Head of caudate nucleus (tissue), 42 donors: ENCODE results near the gene MYRFL.

Source experiments
- DNase-seq, 42 donors: peaks; one replicate each; pipeline versions ENCODE4 v3.0.0 to v3.0.0-alpha.2; 2020 to 2021; ENCODE audit warnings: mixed read lengths in 7 of 42
- intact Hi-C: fragments of 100-400 bp; cut with DNase I; formaldehyde crosslinking; loops from one replicate; pipeline ENCODE4 v1.15.0; 2022

Gene MYRFL

DNA sequence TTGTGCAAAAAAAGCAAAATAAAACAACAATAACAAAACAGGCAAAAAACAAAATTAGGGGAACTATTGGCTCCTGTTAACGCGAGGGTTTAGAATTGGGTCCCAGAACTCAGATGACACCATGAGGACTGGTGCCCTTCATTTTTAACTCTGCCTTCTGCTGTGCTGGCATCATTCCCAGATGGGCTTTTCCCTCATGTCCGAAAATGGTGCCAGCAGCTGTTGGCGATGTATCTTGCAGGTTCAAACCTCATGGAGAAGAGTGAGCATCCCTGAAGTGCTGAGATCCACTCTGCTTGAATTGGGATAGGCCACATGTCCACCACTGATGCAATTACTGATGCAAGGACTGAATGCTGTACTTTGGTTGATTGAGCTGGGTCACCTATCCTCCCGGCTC, 61.1 kb downstream of the MYRFL start:
- intact Hi-C loops: no loop called here
- DNase-seq: no peak

DNA sequence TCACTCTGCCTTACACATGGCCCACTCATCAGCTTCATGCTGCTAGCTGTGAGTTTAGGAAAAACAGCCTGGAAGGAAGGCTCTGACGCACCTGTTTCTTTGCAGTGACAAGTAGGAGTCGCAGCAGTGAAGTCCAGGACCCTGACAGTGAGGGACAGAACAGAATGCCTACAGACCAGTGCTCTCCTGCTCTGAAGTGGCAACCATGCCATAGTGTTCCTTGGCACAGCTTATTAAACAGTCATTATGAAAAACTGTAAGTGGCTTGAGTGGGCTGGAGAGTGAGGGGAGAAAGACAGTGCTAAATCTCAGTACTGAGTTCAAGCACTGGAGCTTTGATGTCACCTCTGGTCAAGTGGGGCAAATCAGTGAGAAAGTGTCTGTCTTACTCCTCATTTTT, 61.7 kb downstream of the MYRFL start:
- intact Hi-C loops: no loop called here

GRCh38 chr12:69888901-69889300, 63.9 kb downstream of the MYRFL start:
- no peak for DNase-seq
- intact Hi-C loops: no loop called here

More for the DNA sequence above, 61.7 kb downstream of the MYRFL start:
- DNase-seq: no peak

DNA sequence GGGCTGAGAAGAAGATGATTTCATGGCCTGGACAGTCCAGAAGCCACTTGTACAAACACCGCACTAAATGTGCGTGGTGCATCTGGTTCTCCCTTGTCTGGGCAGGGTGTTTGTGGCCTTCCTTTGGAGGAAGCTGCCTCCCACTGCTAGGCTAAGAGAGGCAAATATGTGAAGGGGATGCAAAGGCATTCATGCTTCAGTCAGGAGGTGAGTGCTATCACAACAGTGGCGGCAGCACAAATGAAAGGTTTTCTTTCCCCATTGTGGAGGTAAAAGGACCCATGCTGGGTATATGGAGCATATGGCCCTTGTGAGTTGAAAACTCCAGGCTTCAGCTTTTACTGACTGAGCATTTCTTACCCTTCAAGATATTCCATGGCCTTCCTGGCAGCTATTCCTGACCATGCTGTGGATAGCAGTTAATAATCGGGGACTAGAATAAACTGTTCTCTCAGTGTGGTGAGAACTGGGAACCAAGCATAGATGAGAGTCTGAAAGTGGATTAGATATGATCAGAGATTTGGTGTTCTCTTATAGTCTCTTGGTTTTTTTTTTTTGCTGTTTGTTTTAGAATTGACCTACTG, 69.9 kb downstream of the MYRFL start:
- intact Hi-C loops: no loop called here
- no peak for DNase-seq

DNA sequence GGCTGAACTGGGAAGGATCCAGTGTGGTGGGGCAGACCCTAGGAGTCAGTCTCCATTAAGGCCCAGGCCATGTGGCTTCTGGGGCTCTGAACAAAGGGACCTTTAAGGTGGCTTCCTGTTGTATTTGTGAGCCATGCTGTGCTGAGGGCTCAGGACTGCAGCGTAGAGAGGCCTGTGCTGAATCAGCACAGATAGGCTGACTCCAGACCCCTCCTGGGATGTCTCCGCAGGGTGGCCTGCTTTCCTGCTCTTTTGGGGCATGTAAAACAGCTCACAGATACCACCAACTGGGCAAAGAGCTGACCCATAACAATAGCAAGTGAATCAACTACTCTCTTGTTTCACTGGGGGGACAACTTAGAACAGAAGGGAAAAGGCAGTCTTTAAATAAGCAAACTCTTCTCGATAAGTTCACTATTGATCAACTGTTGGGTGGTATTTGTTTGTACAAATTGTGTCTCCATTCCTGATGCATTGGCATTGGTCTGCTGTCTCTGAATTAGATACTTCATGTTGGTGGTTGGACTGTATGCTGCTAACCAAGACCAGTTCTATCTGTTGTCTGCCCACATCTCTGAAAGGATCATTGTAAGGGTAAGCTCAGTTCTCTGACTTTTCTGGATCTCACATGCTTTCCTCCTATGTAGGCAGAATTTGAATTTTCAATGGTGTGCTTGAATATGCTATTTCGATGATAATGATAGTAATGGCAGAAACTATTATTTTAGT, 71.8 kb downstream of the MYRFL start:
- DNase-seq: no peak
- intact Hi-C loops: no loop called here

DNA sequence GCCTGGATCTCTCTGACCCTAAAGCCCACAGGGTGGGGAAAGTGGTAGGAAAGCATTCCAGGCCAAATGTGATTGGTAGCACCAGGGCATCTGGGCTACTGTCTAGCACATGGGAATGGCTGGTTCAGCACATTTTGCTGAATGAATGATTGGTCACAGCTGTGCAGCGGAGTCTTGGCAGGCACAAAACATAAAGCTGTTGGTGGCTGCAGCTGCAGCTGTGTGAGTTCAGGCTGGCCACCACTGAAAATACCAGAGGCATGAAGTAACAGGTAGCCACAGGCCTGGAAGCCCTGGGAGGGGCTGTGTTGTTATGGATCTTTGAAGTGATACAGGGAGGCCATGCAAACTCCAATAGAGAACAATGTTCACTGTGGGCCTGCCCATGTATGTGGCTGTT, 72.7 kb downstream of the MYRFL start:
- DNase-seq: peak in 37 of 42 donors; percentile 12 to 84 (median 51)
- intact Hi-C loops: no loop called here

DNA sequence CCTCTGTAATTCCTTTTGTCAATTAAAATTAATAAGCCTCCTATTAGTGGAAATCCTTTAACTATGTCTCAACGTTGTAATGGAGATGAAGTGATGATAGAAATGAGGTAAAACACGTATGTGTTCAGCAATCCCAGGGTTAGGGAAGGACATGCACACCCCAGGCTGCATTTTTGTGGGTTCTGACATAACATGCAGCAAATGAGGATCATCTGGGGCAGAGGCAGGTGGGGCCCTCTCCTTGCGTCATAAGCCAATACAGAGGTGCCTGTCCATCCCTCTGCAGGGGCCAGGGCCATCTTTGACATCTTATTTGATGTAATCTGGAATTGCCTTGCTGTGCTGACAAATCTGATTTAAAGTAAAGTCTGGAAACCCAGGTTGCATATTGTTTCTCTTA, 73.2 kb downstream of the MYRFL start:
- intact Hi-C loops: no loop called here
- no peak for DNase-seq

GRCh38 chr12:69900720-69901131, 75.7 kb downstream of the MYRFL start:
- intact Hi-C loops: loop anchor here (2.0 kb wide), 1 partner anchor 678 kb away; no protein-coding TSS in a partner anchor
- DNase-seq: peak; percentile 9 to 94 (median 81)

DNA sequence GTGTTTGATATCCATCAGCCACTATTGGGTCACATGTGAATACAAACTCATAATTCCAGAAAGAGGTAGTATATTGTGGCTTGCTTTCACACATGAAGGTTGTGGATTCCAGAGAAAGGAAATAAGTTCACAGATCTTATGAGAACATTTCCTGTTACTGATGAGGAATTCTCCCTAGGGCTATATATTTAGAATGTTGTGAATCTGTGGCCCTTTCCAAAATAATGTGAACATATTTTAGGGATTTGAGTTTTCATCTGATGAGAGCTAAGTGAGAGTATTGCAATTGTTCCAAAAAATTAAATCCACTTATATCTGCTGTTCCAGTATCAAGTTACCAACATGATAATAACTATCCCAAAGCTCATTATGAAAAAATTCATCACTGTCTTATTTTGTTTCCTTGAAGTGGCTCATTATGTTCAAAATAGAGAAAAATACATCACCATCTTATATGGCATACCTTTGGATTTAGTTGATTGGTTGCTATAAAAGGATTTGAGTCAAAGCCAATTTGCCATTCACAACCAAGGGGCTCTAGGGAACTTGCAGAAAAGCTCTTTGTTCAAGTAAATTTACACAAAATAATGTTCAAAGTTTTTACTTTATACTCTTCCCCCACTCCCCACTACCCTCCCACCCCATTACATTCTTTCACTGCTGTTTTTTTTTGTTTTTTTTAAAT, 76.3 kb downstream of the MYRFL start:
- intact Hi-C loops: loop anchor here (2.0 kb wide), 1 partner anchor 677 kb away; no protein-coding TSS in a partner anchor
- no peak for DNase-seq

DNA sequence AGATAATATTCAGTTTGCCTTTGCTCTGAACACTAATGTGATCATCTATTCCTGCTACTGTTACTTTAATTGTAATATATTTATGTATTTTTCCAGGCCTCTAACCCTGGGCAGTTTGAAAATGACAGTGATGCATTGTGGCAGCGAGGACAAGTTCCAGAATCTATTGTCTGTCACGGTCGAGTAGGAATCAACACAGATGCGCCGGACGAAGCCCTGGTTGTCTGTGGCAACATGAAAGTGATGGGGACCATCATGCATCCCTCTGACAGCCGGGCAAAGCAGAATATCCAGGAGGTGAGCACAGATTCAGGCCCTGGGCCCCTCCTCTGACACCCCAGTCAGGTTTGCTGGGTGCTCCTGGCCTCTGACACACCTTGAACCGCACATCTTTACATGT, 78.5 kb downstream of the MYRFL start:
- intact Hi-C loops: no loop called here

DNA sequence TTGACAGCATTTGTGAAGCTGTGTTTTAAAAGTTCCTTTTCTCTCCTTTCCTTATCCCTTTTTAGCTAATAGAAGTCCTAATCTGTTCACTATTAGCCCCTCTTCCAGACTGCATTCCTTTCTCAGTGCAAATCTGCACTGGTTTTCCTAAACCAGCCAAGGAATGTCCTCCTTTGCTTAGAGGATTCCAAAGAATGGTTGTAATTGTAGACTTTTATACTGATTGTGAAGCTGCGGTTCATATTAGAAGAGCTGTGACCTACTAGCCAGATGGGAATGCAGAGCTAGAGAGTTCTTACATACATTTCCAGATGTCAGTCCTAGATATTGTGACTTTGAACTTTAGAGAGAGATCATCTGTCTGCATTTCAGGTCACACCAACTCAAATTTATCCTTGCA, 79.8 kb downstream of the MYRFL start:
- intact Hi-C loops: no loop called here
- DNase-seq: no peak

More for the DNA sequence above, 78.5 kb downstream of the MYRFL start:
- no peak for DNase-seq

DNA sequence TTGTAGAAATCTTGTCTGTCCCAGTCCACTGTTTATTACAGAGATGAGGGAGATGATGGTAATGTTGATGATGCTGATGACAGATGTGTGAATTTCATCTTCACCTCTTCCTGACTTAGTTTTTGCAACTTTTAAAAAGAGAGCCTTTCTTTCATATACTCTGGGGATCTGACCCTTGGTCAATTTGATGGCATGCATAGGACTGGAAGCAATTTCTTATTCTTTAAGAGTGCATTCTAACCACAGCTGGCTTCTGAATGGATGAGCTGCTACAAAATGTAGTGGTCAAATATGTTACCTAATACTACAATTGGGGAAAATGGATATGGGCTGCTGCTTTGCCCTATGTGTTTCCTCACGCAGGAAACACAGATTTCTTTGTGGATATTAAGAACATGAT, 80.8 kb downstream of the MYRFL start:
- no peak for DNase-seq
- intact Hi-C loops: no loop called here

DNA sequence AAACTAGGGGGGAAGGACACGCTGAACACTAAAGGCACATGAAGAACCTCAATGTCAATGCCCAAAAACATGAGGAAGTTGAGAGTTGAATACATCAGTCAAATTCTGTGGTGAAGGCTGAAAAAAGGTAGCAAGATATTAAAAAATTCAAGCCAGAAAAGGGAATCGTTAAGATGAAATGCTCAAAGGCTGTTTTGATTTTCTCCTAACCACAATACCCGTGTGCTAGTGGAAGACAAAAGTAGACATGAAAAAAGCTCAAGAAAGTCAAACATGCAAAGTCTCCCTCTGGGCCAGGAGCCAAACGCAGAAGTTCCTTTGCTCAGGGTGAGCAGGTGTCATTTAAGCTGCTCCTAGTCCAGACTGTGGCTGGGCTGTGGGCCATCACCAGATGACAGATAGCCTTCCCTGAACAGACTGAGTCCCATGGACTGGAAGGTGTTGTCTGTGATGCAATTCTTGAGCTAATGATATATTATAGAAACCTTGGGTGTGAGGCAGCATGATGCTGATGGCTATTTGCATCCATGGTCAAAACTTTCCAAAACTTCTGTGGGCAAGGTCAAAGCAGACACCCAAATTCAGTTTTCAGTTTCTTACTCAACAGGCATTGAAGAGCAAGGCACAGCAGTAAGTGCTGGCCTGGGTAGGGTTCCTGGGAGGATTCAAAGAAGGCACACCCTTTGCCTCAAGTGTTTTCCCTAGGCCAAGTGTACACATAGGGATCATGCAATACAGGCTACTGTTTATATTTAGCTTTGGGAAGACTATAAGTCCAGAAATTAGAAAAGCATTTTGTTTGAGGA, 81.6 kb downstream of the MYRFL start:
- intact Hi-C loops: no loop called here
- no peak for DNase-seq

GRCh38 chr12:69908203-69908602, 83.2 kb downstream of the MYRFL start:
- intact Hi-C loops: no loop called here
- DNase-seq: no peak

- intact Hi-C loops: no loop called here
Measured at GRCh38 chr12:69910694-69911093, 85.7 kb downstream of the MYRFL start.

DNA sequence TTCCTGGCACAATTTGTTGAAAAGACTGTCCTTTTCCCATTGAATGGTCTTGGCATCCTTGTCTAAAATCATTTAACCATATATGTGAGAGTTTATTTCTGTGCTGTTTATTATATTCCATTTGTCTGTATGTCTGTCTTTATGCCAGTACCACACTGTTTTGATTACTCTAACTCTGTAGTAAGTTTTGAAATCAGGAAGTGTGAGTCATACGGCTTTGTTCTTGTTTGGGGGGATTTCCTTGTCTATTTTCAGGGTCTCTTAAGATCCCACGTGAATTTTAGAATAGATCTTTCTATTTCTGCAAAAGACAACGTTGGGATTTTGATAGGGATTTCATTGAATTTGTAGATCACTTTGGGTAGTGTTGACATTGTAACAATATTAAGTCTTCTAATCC, 88.5 kb downstream of the MYRFL start:
- intact Hi-C loops: no loop called here
- no peak for DNase-seq

More at GRCh38 chr12:69910694-69911093, 85.7 kb downstream of the MYRFL start:
- no peak for DNase-seq

- intact Hi-C loops: no loop called here
- no peak for DNase-seq
Measured at GRCh38 chr12:69915964-69916363, 90.9 kb downstream of the MYRFL start.

GRCh38 chr12:69916544-69917235, 91.7 kb downstream of the MYRFL start:
- intact Hi-C loops: no loop called here
- no peak for DNase-seq

DNA sequence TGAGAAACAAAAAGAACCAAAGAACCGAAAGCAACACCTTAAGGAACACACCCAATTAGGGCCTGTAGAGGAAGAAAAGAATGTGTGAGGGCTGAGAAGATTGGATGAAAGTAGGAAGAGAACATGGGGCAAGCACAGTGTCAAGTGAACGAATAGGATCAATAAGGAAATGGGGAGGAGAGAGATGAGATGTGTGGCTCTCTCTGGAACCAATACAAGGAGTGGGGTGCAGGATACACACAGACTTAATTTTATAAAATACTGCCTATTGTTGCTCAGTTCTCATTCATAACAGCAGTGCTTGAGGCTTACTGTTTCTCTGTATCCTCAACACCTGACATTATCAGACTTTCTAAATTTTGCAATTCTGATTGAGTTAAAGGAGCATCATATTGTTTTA, 93.3 kb downstream of the MYRFL start:
- intact Hi-C loops: no loop called here
- no peak for DNase-seq
